ENCODE measurements around the gene ISCU.

DNA sequence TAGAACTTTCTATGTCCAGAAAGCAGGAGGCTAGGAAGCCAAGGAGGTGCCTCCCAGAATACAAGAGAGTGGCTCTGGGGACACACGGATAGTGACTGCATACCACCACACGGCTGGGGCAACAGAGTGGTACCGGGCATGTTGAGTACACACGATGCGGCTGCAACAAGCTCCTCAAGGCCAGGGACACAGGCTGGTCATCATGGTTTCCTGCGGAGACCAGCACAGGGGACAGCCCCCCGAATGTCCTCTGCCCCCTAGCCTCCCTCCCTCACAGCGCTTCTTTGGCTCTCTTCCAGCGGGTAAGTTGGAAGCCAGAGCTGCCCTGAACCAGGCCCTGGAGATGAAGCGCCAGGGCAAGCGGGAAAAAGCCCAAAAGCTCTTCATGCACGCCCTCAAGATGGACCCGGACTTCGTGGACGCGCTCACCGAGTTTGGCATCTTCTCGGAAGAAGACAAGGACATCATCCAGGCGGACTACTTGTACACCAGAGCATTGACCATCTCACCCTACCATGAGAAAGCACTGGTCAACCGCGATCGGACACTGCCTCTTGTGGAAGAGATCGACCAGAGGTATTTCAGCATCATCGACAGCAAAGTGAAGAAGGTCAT, 44.2 kb upstream of the ISCU start:
- TF ChIP-seq POLR2A (IDR thresholded peaks at IDR 0.05), result no peak
- TF ChIP-seq, protein P1, sequence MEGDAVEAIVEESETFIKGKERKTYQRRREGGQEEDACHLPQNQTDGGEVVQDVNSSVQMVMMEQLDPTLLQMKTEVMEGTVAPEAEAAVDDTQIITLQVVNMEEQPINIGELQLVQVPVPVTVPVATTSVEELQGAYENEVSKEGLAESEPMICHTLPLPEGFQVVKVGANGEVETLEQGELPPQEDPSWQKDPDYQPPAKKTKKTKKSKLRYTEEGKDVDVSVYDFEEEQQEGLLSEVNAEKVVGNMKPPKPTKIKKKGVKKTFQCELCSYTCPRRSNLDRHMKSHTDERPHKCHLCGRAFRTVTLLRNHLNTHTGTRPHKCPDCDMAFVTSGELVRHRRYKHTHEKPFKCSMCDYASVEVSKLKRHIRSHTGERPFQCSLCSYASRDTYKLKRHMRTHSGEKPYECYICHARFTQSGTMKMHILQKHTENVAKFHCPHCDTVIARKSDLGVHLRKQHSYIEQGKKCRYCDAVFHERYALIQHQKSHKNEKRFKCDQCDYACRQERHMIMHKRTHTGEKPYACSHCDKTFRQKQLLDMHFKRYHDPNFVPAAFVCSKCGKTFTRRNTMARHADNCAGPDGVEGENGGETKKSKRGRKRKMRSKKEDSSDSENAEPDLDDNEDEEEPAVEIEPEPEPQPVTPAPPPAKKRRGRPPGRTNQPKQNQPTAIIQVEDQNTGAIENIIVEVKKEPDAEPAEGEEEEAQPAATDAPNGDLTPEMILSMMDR (IDR thresholded peaks at IDR 0.05), result no peak
- no peak for TF ChIP-seq POLR2AphosphoS5 (IDR thresholded peaks at IDR 0.05)
